ENCODE measurements around the gene PRSS23.
"Not testable (repeated sequence)": the region's sequence is repeated elsewhere in the genome, so short reads cannot be mapped to it uniquely, and the experiment has no call there.

DNA sequence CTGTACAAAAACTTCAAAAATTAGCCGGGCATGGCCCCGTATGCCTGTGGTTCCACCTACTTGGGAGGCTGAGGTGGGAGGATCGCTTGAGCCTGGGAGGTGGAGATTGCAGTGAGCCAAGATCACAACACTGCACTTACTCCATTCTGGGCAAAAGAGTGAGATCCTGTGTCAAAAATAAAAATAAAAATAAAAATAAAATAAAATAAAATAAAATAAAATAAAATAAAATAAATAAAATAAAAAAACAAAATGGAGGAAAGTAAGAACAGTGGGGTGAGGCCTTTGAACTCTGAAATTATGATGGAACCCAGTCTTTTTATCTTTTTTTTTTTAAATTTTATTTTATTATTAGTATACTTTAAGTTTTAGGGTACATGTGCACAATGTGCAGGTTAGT lies 23.8 kb downstream of the PRSS23 start:
- TF ChIP-seq EP300, POLR2A (IDR thresholded peaks at IDR 0.05): not testable (repeated sequence)
- TF ChIP-seq, protein P1, sequence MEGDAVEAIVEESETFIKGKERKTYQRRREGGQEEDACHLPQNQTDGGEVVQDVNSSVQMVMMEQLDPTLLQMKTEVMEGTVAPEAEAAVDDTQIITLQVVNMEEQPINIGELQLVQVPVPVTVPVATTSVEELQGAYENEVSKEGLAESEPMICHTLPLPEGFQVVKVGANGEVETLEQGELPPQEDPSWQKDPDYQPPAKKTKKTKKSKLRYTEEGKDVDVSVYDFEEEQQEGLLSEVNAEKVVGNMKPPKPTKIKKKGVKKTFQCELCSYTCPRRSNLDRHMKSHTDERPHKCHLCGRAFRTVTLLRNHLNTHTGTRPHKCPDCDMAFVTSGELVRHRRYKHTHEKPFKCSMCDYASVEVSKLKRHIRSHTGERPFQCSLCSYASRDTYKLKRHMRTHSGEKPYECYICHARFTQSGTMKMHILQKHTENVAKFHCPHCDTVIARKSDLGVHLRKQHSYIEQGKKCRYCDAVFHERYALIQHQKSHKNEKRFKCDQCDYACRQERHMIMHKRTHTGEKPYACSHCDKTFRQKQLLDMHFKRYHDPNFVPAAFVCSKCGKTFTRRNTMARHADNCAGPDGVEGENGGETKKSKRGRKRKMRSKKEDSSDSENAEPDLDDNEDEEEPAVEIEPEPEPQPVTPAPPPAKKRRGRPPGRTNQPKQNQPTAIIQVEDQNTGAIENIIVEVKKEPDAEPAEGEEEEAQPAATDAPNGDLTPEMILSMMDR (IDR thresholded peaks at IDR 0.05): not testable (repeated sequence)

Data from ovary (tissue), 3 donors.